Left cardiac atrium (tissue), 4 donors: ENCODE measurements around the gene YTHDF1. TPM values are rescaled to one million over a fixed set of nuclear protein-coding genes. Genes with fewer than 3 reads are reported as not detected.
"Not testable (repeated sequence)": the region's sequence is repeated elsewhere in the genome, so short reads cannot be mapped to it uniquely, and the experiment has no call there.

Experiments used
- ATAC-seq, 2 donors: fragments of 200-7000 bp; cut with Tn5 transposase; one replicate each; pipeline ENCODE4 v1.9.1; 2020; ENCODE audit warnings: mild to moderate bottlenecking in 2 of 2, moderate library complexity in 2 of 2
- DNase-seq: peaks from one replicate; pipeline ENCODE4 v3.0.0-alpha.2; 2020
- intact Hi-C, 2 donors: fragments of 100-400 bp; cut with DNase I; formaldehyde crosslinking; loops; one replicate each; pipeline versions ENCODE4 v1.14.1 to v1.15.1; 2022 to 2023
- total RNA-seq, 2 donors: library from RNA; stranded (reverse); fragmentation: NEBNext Ultra II Directional; extraction: Animal tissue kit (Norgen Biotek cat#: 25700); gene quantifications; one replicate each; pipeline ENCODE4 v1.2.1, GENCODE V29; 2021
- donor health status: DM: no; HTN: yes; CAD: no.
- donor health status: DM: no; HTN: yes; CAD: no; lungs with severe emphysema.
- donor health status: DM: yes; HTN: yes; CAD: no.
- donor health status: Dilated cardiomyopathy.

Gene YTHDF1
- total RNA-seq, 2 donors from 2014 or later = 19.3 to 29.9 TPM

DNA sequence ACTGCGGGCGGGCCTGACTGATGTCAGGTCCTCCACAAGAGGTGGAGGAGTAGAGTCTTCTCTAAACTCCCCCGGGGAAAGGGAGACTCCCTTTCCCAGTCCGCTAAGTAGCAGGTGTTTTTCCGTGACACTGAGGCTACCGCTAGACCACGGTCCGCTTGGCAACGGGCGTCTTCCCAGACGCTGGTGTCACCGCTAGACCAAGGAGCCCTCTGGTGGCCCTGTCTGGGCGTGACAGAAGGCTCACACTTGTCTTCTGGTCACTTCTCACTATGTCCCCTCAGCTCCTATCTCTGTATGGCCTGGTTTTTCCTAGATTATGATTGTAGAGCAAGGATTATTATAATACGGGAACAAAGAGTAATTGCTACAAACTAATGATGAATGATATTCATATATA is 35.4 kb upstream of the YTHDF1 start:
- DNase-seq, ATAC-seq, intact Hi-C loops: not testable (repeated sequence)

DNA sequence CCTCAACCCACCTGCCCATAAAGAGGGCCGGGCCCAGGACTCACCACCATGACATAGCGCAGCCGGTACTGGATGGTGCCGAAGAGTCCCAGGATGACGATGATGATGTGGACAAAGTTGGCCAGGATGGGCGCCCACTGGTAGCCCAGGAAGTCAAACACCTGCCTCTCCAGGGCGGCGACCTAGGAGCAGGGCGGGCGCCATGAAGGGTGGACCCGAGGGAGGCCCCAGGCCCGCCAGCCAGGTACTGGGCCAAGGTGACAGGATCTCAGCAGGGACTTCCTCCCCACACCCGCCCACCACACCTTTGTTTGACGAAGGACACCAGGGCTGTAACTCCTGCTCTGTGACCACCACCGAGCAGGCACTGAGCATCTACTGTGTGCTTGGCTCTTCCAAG is 34.0 kb upstream of the YTHDF1 start:
- intact Hi-C loops = no loop called here
- DNase-seq (no peak), ATAC-seq (no peak)

DNA sequence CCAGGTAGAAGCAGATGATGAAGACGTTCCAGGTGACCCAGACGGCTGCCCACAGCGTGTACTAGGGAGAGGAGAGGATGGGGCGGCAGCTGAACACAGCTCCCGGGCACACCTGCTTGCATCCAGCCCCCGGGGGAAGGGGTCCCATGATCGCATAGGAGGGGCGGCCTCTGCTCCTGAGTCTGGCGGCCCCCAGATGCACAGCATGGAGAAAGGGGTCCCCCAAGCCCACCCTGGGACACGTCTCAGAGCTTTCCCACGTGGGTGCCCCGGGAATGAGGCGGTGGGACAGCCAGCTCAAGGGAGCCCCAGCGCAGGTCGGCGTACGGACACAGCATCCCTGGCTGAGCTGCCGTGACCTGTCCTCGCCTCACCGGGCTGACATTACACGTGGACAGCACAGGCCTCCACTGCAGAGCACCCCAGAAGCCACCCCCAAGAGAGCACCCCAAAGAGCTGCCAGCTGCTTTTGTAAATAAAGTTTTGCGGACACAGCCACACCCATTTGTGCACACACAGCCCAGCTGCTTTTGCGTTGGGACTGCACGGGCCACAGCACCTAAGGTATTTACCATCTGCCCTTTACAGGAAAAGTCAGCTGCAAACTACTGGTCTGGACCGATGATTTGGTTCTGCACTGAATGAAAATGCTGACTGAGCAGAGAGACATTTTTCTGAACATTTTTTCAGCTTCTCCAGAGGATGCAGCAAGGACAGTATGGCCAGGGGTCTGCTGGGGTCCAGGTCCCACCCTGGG is 33.1 kb upstream of the YTHDF1 start:
- DNase-seq (no peak), ATAC-seq (no peak)
- intact Hi-C loops = no loop called here

DNA sequence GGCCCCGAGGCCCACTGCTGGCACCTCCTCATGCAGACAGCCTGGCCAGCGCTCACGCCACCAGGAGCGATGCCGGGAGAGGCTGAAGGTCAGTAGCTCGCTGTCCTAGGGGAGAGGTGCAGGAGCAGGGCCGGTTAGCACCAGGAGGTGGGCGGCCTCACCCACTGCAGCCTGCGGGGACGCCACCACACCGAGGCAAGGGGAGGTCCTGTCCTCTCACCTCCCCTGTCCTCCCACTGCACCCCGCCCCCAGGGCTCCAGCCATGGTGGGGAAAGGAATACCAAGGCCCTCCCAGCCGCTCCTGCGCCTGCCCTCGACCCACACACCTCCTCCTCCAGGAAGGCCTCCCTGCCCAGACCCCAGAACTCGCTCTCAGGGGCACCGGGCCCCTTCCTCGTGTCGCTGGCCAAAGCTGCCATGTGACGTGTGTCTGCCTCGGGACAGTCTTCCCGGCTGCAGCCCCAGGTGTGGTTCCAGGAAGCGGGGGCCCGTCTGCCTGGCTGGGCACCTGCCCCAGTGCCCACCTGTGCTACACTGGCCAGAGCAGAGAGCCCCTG is 31.8 kb upstream of the YTHDF1 start:
- no peak for DNase-seq
- intact Hi-C loops = no loop called here
- no peak for ATAC-seq

DNA sequence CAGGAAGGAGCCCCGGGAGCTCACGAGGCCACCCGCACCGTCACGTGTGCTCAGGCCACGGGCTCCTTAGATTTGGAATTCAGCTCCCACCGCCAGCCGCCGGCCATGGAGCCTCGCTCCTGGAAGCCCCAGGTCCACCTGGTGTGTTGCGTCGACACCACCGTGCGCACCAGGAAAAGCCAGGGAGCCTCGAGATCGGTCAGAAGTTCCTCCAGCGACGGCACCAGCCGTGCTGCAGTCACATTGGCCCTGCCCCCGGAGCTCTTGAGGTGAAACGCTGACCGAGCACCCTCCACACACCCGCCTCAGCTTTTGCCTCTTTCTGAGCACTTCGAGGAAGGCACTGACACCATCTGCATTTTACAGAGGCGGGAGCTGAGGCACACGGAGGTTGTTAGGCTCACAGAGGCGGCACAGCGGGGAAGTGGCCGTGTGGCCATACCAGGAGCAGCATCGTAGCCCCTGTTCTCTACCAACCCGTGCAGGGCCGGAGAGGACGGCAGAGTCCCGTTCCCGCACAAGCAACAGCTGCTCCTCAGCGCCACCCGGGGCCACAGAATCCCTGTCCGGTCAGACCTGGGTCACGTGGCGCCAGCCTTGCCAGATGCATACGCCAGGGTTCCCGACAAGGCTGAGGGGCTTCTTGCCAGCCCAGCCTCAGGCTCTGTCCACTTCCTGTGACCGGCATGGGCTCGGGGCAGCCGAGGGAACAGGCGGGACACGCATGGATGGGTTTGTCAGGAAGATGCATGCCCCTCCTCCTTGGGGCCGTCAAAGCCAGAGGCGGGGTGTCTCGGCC is 30.8 kb upstream of the YTHDF1 start:
- DNase-seq (no peak), ATAC-seq (no peak)
- intact Hi-C loops = no loop called here

DNA sequence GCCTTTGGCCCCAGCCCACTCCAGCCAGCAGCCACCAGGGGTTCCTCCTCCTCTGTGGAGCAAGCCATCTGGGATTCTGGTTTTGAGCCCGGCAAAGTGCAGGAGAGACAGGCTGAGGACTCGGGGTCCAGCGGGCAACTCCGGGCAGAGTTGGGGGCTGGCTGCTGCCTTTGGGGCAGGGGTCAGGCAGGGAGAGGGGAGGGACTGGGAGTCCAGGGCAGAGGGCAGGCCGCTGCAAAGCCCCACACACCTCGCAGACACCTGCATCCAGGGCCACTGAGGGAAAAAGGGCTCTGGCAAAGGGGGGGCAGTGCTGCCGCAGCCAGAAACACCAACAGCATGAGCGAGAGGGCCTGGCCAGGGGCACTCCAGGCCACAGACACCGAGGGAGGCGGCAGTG is 28.5 kb upstream of the YTHDF1 start:
- ATAC-seq (no peak), DNase-seq (no peak)
- intact Hi-C loops = no loop called here

DNA sequence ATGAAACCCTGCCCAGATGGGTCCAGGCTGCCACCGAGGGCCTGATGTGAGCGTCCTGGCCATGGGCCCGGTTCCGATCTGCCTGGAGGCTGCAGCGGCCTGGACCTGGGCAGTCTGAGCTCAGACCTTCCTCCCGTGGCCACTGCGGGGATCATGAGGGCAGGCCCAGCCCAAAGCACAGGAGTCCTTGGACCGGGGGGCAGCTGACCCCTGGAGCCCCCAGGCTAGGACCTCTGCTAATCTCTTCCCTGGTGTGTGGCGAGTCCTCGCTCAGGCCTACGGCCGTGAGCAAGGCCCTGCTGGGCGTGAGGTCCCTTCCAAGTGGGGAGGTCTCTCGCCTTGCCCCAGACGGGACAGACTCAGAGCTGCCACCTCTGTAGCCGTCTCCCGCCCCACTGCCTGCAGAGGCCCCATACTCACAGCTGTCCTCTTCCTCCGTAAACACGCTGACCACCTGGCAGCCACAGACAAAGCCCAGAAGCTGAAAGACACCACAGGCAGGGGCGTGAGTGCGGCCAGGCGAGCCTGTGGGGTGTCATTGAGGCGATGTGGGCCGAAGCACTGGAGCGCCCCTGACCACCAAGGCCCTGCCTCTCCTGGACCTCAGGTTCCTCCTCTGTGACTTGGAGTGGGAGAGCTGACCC is 27.8 kb upstream of the YTHDF1 start:
- ATAC-seq (no peak), DNase-seq (no peak)
- intact Hi-C loops = no loop called here

DNA sequence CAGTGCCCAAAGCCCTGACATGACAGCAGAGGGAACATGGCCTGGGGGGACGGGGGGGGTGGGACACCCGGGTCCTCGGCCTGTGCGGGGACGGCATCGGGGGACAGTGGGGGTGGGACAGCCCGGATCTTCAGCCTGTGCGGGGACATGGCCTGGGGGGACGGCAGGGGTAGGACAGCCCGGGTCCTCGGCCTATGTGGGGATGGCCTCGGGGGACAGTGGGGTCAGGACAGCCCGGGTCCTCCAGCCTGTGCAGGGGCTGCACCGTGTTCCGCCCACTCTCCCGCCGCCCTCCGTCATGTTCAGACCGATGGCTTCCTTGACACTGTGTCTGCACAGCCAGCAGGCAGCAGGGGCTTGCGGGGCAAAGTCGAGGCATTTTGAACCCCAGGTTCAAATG is 26.8 kb upstream of the YTHDF1 start:
- DNase-seq (no peak), ATAC-seq (no peak)
- intact Hi-C loops = no loop called here

DNA sequence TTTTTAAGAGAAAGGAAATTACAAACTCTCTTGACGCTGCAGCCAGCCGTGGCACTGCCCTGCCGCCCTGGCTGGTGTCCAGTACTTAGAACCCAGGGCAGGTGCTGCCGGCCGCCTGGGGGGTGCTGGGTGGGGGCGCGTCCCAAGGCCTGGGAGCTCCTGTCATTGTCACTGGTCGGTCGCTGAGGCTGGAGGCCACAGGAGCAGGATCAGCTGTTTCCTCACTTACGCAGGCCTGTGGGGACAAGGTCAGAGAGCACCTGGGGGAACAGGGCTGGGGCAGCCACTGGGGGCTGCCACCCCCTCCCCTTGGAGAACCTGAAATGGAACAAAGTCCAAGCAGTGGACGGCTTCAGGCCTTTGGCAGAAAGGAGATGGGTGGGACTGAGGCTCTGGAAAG is 25.3 kb upstream of the YTHDF1 start:
- no peak for DNase-seq
- intact Hi-C loops = no loop called here
- ATAC-seq = no peak

DNA sequence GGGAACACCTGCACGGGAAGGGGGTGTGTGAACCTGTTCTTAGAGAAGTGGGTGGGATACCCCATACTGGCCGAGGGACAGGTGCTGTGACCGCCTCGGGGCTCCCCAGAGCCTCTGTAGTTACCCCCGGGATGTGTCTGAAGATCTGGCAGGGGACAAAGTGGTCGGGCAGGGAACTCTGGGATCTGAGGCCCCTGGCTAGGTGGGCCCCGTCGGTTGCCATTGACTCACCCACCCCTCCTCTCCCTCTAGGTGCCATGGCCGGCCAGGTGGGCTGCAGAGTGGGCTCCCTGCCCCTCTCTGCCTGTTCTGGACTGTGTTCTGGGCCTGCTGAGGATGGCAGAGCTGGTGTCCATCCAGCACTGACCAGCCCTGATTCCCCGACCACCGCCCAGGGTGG is 24.1 kb upstream of the YTHDF1 start:
- DNase-seq (no peak), ATAC-seq (no peak)
- intact Hi-C loops = no loop called here

DNA sequence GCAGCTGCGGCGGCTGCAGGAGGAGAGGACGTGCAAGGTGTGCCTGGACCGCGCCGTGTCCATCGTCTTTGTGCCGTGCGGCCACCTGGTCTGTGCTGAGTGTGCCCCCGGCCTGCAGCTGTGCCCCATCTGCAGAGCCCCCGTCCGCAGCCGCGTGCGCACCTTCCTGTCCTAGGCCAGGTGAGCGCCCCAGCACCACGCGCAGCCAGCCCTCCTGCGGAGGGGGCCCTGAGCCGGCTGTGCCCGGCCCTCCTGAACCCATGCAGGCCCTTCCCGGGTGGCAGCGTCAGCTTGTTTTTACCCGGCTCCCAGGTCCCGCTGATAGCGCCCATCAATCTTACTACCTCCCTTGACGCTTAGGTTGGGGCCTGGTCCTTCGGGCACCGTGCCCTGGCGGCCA is 23.5 kb upstream of the YTHDF1 start:
- intact Hi-C loops = no loop called here
- DNase-seq (no peak), ATAC-seq (no peak)

DNA sequence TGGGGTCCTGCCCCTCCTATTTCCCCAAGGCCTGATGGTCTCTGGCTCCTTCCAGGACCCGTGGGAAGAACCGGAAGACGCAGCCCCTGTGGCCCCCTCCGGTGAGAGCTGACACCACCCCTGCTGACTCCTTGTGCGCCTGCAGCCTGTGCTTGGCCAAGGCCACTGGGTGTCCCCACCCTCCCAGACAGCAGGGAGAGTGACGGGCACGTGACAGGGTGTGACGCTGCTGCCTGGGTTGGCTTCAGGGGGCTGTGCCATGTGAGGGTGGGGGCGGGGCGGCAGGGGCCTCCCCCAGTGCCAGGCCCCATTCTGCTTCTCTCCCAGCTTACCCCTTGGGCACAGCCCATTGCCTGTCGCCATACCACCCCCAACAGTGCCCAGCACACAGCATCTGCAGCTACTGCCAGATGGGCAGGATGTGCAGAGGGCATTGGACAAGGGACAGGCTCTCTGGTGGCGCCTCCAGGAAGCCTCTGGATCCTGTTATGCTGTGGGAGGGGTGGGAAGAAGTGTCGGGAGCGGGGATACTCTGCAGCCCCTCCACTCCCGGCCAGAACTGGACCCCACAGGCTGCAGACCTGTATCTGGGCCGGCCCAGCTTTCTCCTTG is 22.7 kb upstream of the YTHDF1 start:
- no peak for ATAC-seq
- intact Hi-C loops = no loop called here

DNA sequence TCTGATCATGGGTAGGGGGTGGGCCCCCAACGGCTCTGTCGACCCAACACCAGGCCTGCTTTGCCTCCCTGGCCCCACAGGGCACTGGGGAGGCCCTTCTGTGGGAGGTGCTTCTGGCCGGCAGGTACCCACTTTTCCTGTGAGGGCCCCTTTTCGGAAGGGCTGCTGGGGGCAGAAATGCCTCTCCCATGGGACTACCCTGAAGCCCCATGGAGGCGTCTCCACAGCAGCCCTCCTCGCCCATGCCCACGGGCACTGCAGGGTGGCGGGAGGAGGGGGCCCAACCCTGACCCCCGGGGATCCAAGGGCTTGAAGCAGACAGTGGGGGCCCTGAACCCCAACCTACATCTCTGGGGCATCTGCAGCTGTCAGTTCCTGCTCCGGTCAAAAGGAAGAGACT is 22.1 kb upstream of the YTHDF1 start:
- DNase-seq (no peak), ATAC-seq (no peak)
- intact Hi-C loops = no loop called here

More for the DNA sequence above, 22.7 kb upstream of the YTHDF1 start:
- DNase-seq = no peak

DNA sequence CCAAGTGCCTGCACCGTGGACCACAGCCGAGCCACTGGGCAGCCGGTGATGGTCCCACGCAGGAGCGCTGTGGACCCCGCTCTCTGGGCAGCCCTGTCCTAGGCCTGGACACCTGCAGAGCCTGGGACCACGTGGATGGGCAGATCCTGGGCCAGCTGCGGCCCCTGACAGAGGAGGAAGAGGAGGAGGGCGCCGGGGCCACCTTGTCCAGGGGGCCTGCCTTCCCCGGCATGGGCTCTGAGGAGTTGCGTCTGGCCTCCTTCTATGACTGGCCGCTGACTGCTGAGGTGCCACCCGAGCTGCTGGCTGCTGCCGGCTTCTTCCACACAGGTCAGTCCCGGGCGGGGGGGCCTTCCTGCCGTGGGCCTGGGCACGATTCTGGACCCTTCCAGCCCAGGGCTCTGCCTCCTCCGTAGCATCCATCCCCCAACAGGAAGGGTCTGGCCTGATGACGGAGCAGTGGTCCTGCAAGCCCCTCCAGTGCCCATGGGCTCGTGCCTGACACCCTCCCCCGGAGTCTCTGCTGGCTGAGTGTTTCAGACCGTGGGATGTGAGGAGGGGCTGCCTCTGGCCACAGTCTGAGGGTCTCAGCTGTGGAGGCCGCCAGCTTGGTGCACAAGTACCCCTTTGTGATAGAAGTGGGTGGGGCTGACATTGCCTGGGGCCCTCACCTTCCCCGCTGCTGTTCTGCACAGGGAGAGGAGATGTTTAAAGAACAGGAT is 20.3 kb upstream of the YTHDF1 start:
- no peak for DNase-seq
- intact Hi-C loops = no loop called here

DNA sequence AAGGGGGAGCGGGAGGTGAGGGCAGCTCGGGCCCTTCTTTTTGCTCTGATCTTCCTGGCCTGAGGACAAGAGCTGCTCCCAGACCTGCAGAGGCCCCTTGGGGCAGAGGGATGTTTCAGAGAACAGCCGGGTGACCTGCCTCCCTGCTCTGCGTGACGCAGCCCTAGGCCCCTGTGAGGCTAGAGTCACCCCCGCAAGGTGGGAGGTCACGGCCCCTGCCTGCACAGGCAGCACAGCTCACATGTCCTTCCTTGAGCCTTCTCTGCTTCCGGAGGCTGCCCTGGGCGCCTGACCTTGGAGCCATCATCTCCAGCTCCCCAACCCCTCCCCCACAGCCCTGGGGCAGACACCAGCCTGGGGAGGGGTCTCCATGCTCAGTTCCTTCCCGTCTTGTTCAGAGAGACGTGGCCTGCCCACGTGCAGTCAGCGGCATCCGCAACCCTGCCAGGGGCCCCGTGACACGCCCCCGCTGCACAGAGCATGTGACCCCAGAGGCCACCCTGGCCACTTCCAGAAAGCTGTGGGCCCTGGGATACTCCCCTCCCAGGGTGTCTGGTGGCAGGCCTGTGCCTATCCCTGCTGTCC is 19.6 kb upstream of the YTHDF1 start, which contains the start of gene BIRC7:
Gene BIRC7, plus strand, starts transcription at position 507 of the 585 bp plus-strand sequence. CDS start 192 bp downstream, outside the sequence.
- intact Hi-C loops = no loop called here
- DNase-seq (no peak), ATAC-seq (no peak)

More for the DNA sequence above, 20.3 kb upstream of the YTHDF1 start:
- ATAC-seq = no peak

DNA sequence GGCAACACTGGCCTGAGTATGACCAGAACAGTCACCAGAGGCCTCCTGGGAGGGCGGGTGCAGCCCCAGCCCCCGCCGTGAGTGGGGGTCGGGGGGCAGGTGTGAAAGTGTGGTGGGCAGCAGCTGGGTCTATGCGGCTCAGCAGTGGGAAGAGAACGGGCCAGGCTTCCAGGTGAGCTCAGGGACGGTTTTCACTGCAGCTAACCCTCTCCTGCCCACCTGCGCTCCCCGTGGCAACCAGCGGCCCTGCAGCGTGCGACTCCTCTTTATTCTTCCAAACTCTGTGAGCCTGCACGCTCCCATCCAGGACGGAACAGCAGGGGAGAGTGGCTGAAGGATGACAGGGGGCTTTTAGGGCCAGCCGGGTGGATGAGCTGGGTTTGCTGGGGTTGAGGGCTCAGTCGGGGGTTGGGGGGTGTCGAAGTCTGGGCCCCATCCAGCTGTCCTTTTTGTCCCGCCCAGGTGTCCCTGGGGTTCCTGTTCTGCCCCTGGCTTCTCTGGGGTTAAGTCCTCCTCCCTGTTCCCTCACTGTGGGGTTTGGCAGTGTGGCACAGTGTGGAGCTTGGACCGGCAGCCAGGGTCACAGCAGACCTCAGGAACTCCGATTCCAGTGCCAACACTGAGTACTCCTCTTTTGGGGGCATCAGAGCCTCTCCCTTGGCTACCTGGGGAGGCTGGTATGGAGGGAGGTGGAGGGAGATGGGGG is 18.9 kb upstream of the YTHDF1 start:
- DNase-seq (no peak), ATAC-seq (no peak)
- intact Hi-C loops = loop anchor here in 1 of 2 donors (5.0 kb wide), 1 partner anchor 178 kb away; no protein-coding TSS in a partner anchor

DNA sequence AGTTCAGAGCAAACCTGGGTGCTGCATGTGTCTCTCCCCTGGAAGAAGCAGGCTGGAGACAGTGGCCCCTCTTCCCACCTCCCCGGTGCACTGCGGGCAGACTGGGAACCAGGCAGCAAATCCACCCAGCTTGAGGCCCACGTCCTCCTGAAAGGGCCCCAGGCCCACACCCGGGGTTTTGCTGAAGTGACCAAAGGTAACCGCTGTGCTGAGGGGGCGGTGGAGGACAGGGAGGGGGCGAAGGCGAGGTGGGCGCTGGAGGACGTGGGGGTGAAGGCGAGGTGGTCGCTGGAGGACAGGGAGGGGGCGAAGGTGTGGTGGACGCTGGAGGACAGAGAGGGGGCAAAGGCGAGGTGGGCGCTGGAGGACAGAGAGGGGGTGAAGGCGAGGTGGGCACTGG is 18.0 kb upstream of the YTHDF1 start:
- DNase-seq (no peak), ATAC-seq (no peak)
- intact Hi-C loops = loop anchor here in 1 of 2 donors (5.0 kb wide), 1 partner anchor 177 kb away; no protein-coding TSS in a partner anchor

DNA sequence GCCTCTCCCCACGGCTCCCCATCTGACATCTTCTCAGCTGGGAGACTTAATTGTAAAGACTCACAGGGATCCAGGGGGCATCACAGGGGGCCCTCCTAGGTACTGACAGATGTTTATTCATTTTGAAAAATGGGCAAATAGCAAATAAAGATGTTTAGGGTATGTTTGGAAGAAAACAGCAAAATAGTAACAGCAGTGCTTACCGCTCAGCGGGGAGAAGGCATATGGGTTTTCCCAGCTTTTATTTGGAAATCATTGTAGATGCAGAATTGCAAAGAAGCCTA is 17.1 kb upstream of the YTHDF1 start:
- no peak for ATAC-seq
- DNase-seq = no peak
- intact Hi-C loops = loop anchor here in 1 of 2 donors (5.0 kb wide), 1 partner anchor 176 kb away; no protein-coding TSS in a partner anchor
